ENCODE measurements around the gene NAPG.
"Not testable (repeated sequence)": the region's sequence is repeated elsewhere in the genome, so short reads cannot be mapped to it uniquely, and the experiment has no call there.

NAPG gene

GRCh38 chr18:10588975-10589374 lies 63.1 kb downstream of the NAPG start:
- no peak for DNase-seq

GRCh38 chr18:10590412-10590811 lies 64.6 kb downstream of the NAPG start:
- DNase-seq = no peak

GRCh38 chr18:10591896-10592295 lies 66.1 kb downstream of the NAPG start:
- no peak for DNase-seq

GRCh38 chr18:10593366-10594022 lies 67.7 kb downstream of the NAPG start:
- DNase-seq = not testable (repeated sequence)

GRCh38 chr18:10595917-10596316 lies 70.1 kb downstream of the NAPG start:
- not testable (repeated sequence) for DNase-seq

- DNase-seq = not testable (repeated sequence)
These were observed 71.9 kb downstream of the NAPG start for GRCh38 chr18:10597695-10598094.

- not testable (repeated sequence) for DNase-seq
These were observed 74.9 kb downstream of the NAPG start for GRCh38 chr18:10600701-10601100.

All from NCI-H1417 (cell line).